Lower lobe of right lung (tissue), 2 donors: Measurements from ENCODE around the gene SLC5A8. TPM values are rescaled to one million over a fixed set of nuclear protein-coding genes. Genes with fewer than 3 reads are reported as not detected.
"Not testable (repeated sequence)": the region's sequence is repeated elsewhere in the genome, so short reads cannot be mapped to it uniquely, and the experiment has no call there.

Source experiments
- ATAC-seq, 2 donors: fragments of 200-7000 bp; cut with Tn5 transposase; one replicate each; pipeline ENCODE4 v1.9.1; 2020 to 2022; ENCODE audit warnings: mild to moderate bottlenecking in 2 of 2, moderate library complexity in 2 of 2
- DNase-seq: peaks from one replicate; pipeline ENCODE4 v3.0.0-alpha.2; 2020
- H3K27ac ChIP-seq: fragments of 200-600 bp; one replicate; pipeline ENCODE4 v1.8.0; 2022
- H3K27me3 ChIP-seq: fragments of 200-600 bp; one replicate; pipeline ENCODE4 v1.8.0; 2022; ENCODE audit warnings: low read depth
- H3K36me3 ChIP-seq: fragments of 200-600 bp; one replicate; pipeline ENCODE4 v1.8.0; 2022; ENCODE audit warnings: mild to moderate bottlenecking
- H3K4me1 ChIP-seq: fragments of 200-600 bp; one replicate; pipeline ENCODE4 v1.8.0; 2022
- H3K4me3 ChIP-seq: fragments of 200-600 bp; one replicate; pipeline ENCODE4 v1.8.0; 2022; ENCODE audit warnings: mild to moderate bottlenecking
- H3K9me3 ChIP-seq: fragments of 200-600 bp; one replicate; pipeline ENCODE4 v1.8.0; 2022
- intact Hi-C: fragments of 100-400 bp; cut with DNase I; formaldehyde crosslinking; loops from one replicate; pipeline ENCODE4 v1.11.0; 2022
- total RNA-seq: library from RNA; stranded (reverse); fragmentation: NEBNext Ultra II Directional; extraction: Animal tissue kit (Norgen Biotek cat#: 25700); gene quantifications from one replicate; pipeline ENCODE4 v1.2.1, GENCODE V29; 2021
- TF ChIP-seq, protein P1 (sequence below): fragments of 200-600 bp; IDR thresholded peaks from one replicate; pipeline ENCODE4 v1.8.0; 2022; ENCODE audit warnings: antibody characterized with exemption, mild to moderate bottlenecking
- donor health status: DM: no; HTN: yes; CAD: no; lungs with severe emphysema.

The SLC5A8 gene
- total RNA-seq, 1 donor from 2014 or later: 1.3 TPM

DNA sequence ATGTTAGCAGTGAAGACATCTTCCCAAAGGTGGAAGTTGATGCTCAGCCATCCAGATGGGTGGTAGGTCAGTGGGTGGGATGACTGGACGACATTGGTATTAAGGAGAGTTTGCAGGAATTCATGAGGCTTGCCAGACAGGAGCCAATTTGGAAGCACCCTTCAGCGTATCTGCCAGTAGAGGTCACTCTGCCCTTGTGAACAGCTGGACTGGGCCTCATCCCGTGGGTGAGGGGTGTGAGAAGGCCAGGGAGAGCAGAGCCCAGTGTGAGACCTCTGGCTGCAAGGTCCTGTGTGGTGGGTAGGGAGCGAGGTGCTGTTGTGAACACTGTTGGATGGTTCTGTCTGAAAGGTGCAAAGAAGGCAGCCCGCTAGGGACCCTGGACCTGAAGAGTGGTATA lies 37.7 kb downstream of the SLC5A8 start:
- TF ChIP-seq, protein P1, sequence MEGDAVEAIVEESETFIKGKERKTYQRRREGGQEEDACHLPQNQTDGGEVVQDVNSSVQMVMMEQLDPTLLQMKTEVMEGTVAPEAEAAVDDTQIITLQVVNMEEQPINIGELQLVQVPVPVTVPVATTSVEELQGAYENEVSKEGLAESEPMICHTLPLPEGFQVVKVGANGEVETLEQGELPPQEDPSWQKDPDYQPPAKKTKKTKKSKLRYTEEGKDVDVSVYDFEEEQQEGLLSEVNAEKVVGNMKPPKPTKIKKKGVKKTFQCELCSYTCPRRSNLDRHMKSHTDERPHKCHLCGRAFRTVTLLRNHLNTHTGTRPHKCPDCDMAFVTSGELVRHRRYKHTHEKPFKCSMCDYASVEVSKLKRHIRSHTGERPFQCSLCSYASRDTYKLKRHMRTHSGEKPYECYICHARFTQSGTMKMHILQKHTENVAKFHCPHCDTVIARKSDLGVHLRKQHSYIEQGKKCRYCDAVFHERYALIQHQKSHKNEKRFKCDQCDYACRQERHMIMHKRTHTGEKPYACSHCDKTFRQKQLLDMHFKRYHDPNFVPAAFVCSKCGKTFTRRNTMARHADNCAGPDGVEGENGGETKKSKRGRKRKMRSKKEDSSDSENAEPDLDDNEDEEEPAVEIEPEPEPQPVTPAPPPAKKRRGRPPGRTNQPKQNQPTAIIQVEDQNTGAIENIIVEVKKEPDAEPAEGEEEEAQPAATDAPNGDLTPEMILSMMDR: peak; percentile 9
- ATAC-seq: peak in 1 of 2 donors; percentile 56
- no peak overlapping the region for H3K27ac ChIP-seq
- no peaks in the 10 kb centered on the region for H3K36me3 ChIP-seq
- DNase-seq: no peak
- intact Hi-C loops: no loop called here
- H3K9me3 ChIP-seq: no peaks in the 10 kb centered on the region
- H3K4me1 ChIP-seq: no peaks in the 10 kb centered on the region
- no peak overlapping the region for H3K4me3 ChIP-seq
- H3K27me3 ChIP-seq: no peaks in the 10 kb centered on the region

DNA sequence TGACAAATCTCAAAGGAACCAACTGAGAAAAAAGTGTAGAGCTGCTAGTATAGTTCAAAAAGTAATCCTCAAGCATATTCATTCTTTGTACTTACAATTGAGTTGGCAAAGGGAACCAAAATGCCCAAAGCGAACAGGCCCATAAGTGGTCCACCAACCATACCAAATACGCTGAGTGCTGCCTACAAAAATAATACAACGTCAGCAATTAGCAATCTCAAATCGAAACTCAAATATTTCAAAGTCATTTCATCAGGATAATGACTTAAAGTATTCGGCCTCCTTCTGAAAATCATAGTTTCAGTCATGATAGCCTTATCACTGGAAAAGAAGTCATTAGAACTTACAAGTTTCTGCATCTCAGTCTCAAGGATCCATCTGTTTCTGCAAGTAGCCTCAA lies 42.0 kb downstream of the SLC5A8 start:
- H3K27ac ChIP-seq: no peak overlapping the region
- H3K4me3 ChIP-seq: no peak overlapping the region
- H3K36me3 ChIP-seq: no peaks in the 10 kb centered on the region
- no peaks in the 10 kb centered on the region for H3K4me1 ChIP-seq
- no peak for ATAC-seq
- intact Hi-C loops: no loop called here
- no peaks in the 10 kb centered on the region for H3K27me3 ChIP-seq
- no peaks in the 10 kb centered on the region for H3K9me3 ChIP-seq
- DNase-seq: no peak
- TF ChIP-seq, protein P1: no peak

DNA sequence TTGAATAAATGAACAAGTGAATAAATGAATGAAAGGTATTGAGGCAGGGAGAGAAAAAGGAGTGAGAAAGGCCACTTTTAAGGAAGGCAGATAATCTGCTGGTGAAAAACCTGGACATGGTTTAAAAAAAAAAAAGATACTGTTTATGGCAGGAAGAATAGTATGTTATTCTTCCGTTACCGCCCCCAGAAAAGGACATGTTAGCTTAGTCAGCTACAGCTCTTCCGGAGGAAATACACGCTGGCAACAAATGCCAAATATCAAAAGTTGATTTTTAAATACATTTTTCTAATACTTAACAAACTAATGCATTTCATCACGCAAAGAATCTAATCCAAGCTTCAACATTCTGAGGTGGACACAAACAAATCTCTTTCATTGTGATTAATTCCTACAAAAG lies 43.2 kb downstream of the SLC5A8 start:
- DNase-seq (no peak), ATAC-seq (no peak)
- no peak overlapping the region for H3K27ac ChIP-seq
- no peaks in the 10 kb centered on the region for H3K4me1 ChIP-seq
- no peaks in the 10 kb centered on the region for H3K36me3 ChIP-seq
- no peak overlapping the region for H3K4me3 ChIP-seq
- H3K9me3 ChIP-seq: no peaks in the 10 kb centered on the region
- TF ChIP-seq, protein P1: no peak
- no peaks in the 10 kb centered on the region for H3K27me3 ChIP-seq
- intact Hi-C loops: no loop called here

DNA sequence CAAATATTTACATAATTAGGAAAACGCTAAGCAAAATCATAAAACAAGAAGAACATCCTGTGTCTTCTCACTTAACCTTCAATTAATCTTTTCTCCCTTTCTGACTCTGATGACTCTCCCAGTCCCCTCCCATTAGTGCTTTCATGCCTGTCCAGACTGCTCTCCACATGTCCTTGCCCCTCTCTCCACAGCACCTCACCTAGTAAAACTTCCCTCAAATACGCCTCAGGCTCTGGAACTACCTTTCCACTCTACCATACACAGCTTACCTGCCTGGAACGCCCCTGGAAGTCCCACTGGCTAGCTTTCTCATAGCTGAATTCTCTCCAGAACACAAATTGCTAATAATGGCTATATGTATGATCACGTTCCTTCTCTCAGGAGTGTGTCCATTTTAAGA lies 44.7 kb downstream of the SLC5A8 start:
- no peaks in the 10 kb centered on the region for H3K9me3 ChIP-seq
- H3K4me3 ChIP-seq: no peak overlapping the region
- no peaks in the 10 kb centered on the region for H3K27me3 ChIP-seq
- TF ChIP-seq, protein P1: no peak
- intact Hi-C loops: no loop called here
- DNase-seq (no peak), ATAC-seq (no peak)
- H3K27ac ChIP-seq: no peak overlapping the region
- no peaks in the 10 kb centered on the region for H3K4me1 ChIP-seq
- no peaks in the 10 kb centered on the region for H3K36me3 ChIP-seq

DNA sequence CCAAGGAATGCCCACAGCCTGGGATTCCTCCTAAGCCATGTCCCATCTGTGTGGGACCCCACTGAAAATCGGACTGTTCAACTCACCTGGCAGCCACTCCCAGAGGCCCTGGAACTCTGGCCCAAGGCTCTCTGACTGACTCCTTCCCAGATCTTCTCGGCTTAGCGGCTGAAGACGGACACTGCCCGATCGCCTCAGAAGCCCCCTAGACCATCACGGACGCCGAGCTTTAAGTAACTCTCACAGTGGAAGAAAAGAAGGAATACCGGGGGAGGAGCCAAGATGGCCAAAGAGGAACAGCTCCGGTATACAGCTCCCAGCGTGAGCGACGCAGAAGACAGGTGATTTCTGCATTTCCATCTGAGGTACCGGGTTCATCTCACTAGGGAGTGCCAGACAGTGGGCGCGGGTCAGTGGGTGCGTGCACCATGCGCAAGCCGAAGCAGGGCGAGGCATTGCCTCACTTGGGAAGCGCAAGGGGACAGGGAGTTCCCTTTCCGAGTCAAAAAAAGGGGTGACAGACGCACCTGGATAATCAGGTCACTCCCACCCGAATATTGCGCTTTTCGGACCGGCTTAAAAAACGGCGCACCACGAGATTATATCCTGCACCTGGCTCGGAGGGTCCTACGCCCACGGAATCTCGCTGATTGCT lies 64.1 kb downstream of the SLC5A8 start:
- not testable (repeated sequence) for DNase-seq, H3K36me3 ChIP-seq

DNA sequence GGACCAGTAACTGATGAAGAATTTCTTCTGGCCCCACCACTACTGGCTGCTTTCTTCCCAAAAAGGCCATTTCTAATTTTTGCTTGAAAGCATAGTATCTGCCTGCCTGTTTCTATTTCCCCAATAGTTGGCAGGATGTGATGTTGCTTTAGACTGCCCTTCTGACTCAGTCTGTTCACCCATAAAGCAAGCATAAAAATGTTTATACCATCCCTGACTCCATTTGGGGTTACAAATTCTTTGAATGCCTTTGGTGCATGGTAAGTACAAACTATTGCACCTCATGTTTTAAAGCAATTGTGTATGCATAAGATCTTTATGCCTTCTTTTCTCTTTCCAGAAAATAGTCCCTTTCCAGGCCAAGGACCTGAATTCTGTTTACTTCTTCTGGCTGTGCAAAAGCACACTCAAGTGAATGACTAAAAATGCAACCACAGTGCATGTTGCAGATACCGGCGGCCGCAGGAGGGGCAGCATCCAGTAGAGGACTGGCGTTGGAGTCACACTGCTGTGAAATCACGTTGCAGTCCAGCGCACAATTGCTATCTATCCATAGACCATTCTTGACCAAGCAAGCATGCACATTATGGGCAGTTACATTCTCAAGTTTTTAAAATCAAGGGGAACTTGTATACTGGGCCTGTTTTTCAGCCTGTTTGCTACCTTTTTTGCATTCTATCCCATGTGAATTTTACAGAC lies 82.4 kb downstream of the SLC5A8 start:
- Histone ChIP-seq H3K4me1 (no peaks in the 10 kb centered on the region), H3K27ac (no peak overlapping the region), H3K36me3 (no peaks in the 10 kb centered on the region), H3K4me3 (no peak overlapping the region), H3K9me3 (no peaks in the 10 kb centered on the region), H3K27me3 (no peaks in the 10 kb centered on the region)
- TF ChIP-seq, protein P1: no peak
- intact Hi-C loops: no loop called here
- no peak for ATAC-seq
- no peak for DNase-seq

More for the DNA sequence above, 64.1 kb downstream of the SLC5A8 start:
- H3K9me3 ChIP-seq, ATAC-seq, H3K27me3 ChIP-seq, H3K4me3 ChIP-seq, H3K27ac ChIP-seq, intact Hi-C loops, H3K4me1 ChIP-seq: not testable (repeated sequence)
